A673 (cell line): ENCODE measurements around the gene COG2.

Experiments
- CTCF ChIP-seq: fragments of 300-800, 200-600 bp; sonication (generic); conservative IDR thresholded peaks from 2 replicates; pipeline ENCODE4 v1.5.1; 2017; ENCODE audit warnings: low read depth, mild to moderate bottlenecking, antibody characterized with exemption, low read length, moderate library complexity, mixed read lengths
- EZH2 ChIP-seq: fragments of 200-600 bp; sonication (generic); IDR thresholded peaks from 2 replicates; pipeline ENCODE4 v1.6.1; 2017; ENCODE audit warnings: borderline replicate concordance, low read depth, mild to moderate bottlenecking, mixed read lengths, antibody characterized with exemption, low read length; ENCODE audit not compliant: poor library complexity, severe bottlenecking

DNA sequence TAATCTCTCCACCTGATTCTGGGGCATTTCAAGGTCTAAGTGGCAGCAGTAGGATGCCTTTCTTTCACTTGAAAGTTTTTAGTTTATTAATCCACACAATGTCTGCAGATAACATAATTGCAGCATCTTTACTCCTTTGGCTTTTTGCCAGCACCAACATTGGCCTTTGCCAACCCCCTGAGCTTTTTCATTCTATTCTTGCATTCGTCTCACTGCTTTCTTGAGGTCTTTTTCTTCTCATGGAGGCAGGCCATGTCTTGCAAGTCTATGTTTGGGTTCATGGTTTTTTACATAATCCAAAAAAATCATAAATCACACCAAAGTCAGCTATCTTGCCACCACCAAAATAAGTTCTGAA lies 30.4 kb upstream of the COG2 start:
- TF ChIP-seq CTCF (no peak), EZH2 (no peak)
